Chondrocyte (in vitro differentiated cells): ENCODE data around the gene PDZD7. TPM values are rescaled to one million over a fixed set of nuclear protein-coding genes. Genes with fewer than 3 reads are reported as not detected.

Experiments
- DNase-seq: peaks from one replicate; pipeline ENCODE4 v3.0.0; 2021; ENCODE audit warnings: mixed read lengths, low spot score
- H3K27ac Mint-ChIP-seq: one replicate; pipeline ENCODE4 v1.8.0; 2021; ENCODE audit warnings: mild to moderate bottlenecking, moderate library complexity, mixed read lengths; ENCODE audit not compliant: unreplicated experiment
- H3K27me3 Mint-ChIP-seq: 2 replicates; pipeline ENCODE4 v1.8.0; 2021; ENCODE audit warnings: low read depth, mixed read lengths
- H3K36me3 Mint-ChIP-seq: 2 replicates; pipeline ENCODE4 v1.8.0; 2021; ENCODE audit warnings: low read depth, mixed read lengths
- H3K4me1 Mint-ChIP-seq: 2 replicates; pipeline ENCODE4 v1.8.0; 2021; ENCODE audit warnings: low read depth, mild to moderate bottlenecking, mixed read lengths
- H3K4me3 Mint-ChIP-seq: one replicate; pipeline ENCODE4 v1.8.0; 2021; ENCODE audit warnings: mild to moderate bottlenecking, moderate library complexity, mixed read lengths; ENCODE audit not compliant: unreplicated experiment
- H3K9me3 Mint-ChIP-seq: 2 replicates; pipeline ENCODE4 v1.8.0; 2021; ENCODE audit warnings: low read depth, mixed read lengths
- CTCF ChIP-seq: fragments of 200-600 bp; sonication (generic); IDR thresholded peaks from 2 replicates; pipeline ENCODE4 v1.5.0; 2021; ENCODE audit warnings: antibody characterized with exemption, mild to moderate bottlenecking, moderate library complexity
- total RNA-seq: library from RNA; stranded (reverse); gene quantifications from 3 replicates; pipeline ENCODE4 v1.2.1, GENCODE V29; 2021

The PDZD7 gene
- total RNA-seq, 1 donor from 2014 or later = 1.8 TPM

GRCh38 chr10:101061624-101062231 is 30.8 kb upstream of the PDZD7 start, which contains the start of gene KAZALD1:
Gene KAZALD1, plus strand, starts transcription at chr10:101061989. Its CDS starts 604 bp downstream, at chr10:101062593.
- Mint-ChIP-seq H3K4me3 (peak within 1 kb of the TSS; percentile 92), H3K9me3 (no peaks in the 10 kb centered on the region), H3K27me3 (no peaks in the 10 kb centered on the region), H3K36me3 (peaks cover 1% of the 10 kb centered on the region), H3K27ac (peak within 1 kb of the TSS; percentile 98), H3K4me1 (peaks cover 49% of the 10 kb centered on the region)
- TF ChIP-seq CTCF = no peak
- DNase-seq = no peak

- no peaks in the 10 kb centered on the region for H3K9me3 Mint-ChIP-seq
- DNase-seq = no peak
- H3K4me1 Mint-ChIP-seq = peaks cover 44% of the 10 kb centered on the region
- TF ChIP-seq CTCF = no peak
- H3K36me3 Mint-ChIP-seq = peaks cover 1% of the 10 kb centered on the region
- H3K27me3 Mint-ChIP-seq = no peaks in the 10 kb centered on the region
- peak overlapping the region; percentile 92 for H3K4me3 Mint-ChIP-seq
- peak overlapping the region; percentile 98 for H3K27ac Mint-ChIP-seq
These were observed 30.2 kb upstream of the PDZD7 start for GRCh38 chr10:101060951-101061623.

- Mint-ChIP-seq H3K9me3 (no peaks in the 10 kb centered on the region), H3K4me3 (peak overlapping the region; percentile 92), H3K27me3 (no peaks in the 10 kb centered on the region), H3K4me1 (peaks cover 36% of the 10 kb centered on the region), H3K36me3 (peaks cover 1% of the 10 kb centered on the region), H3K27ac (peak overlapping the region; percentile 98)
- DNase-seq = no peak
- TF ChIP-seq CTCF = peak; percentile 99
These were observed 29.4 kb upstream of the PDZD7 start for GRCh38 chr10:101060036-101060950.

- Mint-ChIP-seq H3K4me1 (peaks cover 21% of the 10 kb centered on the region), H3K9me3 (no peaks in the 10 kb centered on the region), H3K4me3 (no peak overlapping the region), H3K27ac (no peak overlapping the region), H3K36me3 (peaks cover 1% of the 10 kb centered on the region), H3K27me3 (no peaks in the 10 kb centered on the region)
- no peak for TF ChIP-seq CTCF
- no peak for DNase-seq
These were observed 25.6 kb upstream of the PDZD7 start for GRCh38 chr10:101056365-101057151.
